IMR-90 (cell line): Measurements from ENCODE around the gene LDLRAD4. TPM values are rescaled to one million over a fixed set of nuclear protein-coding genes. Genes with fewer than 3 reads are reported as not detected.
A peak's percentile ranks its signal among the peaks of the same experiment; 100 is the strongest.

ENCODE experiments used
- ATAC-seq: fragments of 200-7000 bp; cut with Tn5 transposase; 2 replicates; pipeline ENCODE4 v1.9.1; 2020; ENCODE audit warnings: low read depth, mild to moderate bottlenecking, moderate library complexity
- BruUV-seq: library from RNA; stranded (reverse); fragments of 400-500 nt; replicated peaks from 2 replicates; lab custom pipeline; 2021; lab: Mats Ljungman, UMichigan
- CTCF ChIA-PET: fragments of 300-600 bp; formaldehyde crosslinking; extraction: SDS; loops from one replicate; lab custom pipeline; 2021; ENCODE audit warnings: antibody characterized with exemption; lab: Yijun Ruan, JAX
- POLR2A ChIA-PET: fragments of 300-600 bp; sonication (Branson Sonifier 250); formaldehyde crosslinking; loops from one replicate; lab custom pipeline; 2022; ENCODE audit warnings: antibody characterized with exemption; ENCODE audit not compliant: unreplicated experiment; lab: Charles Lee
- DNase-seq: peaks from one replicate; pipeline ENCODE4 v3.0.0; 2013
- H2AFZ ChIP-seq: replicated peaks from 2 replicates; pipeline ENCODE3; 2013; ENCODE audit warnings: low read length, mild to moderate bottlenecking; ENCODE audit not compliant: poor library complexity
- H2AK5ac ChIP-seq: 2 replicates; pipeline ENCODE4 v1.6.1; 2013; ENCODE audit warnings: low read depth, low read length, inconsistent platforms
- H2AK9ac ChIP-seq: replicated peaks from 2 replicates; pipeline ENCODE3; 2013; ENCODE audit warnings: mild to moderate bottlenecking, low read depth, low read length, moderate library complexity; ENCODE audit not compliant: poor library complexity
- H2BK120ac ChIP-seq: 2 replicates; pipeline ENCODE4 v1.6.1; 2013; ENCODE audit warnings: low read depth, low read length, inconsistent platforms
- H2BK15ac ChIP-seq: 3 replicates; pipeline ENCODE4 v1.6.1; 2013; ENCODE audit warnings: low read depth, low read length, inconsistent platforms
- H2BK20ac ChIP-seq: 2 replicates; pipeline ENCODE4 v1.6.1; 2013; ENCODE audit warnings: low read depth, mild to moderate bottlenecking, inconsistent platforms, low read length, moderate library complexity
- H2BK5ac ChIP-seq: 2 replicates; pipeline ENCODE4 v1.6.1; 2013; ENCODE audit warnings: mild to moderate bottlenecking, low read depth, low read length, inconsistent platforms; ENCODE audit not compliant: poor library complexity, severe bottlenecking
- H3K14ac ChIP-seq: replicated peaks from 2 replicates; pipeline ENCODE4 v1.6.1; 2013; ENCODE audit warnings: low read depth, low read length, inconsistent platforms
- H3K18ac ChIP-seq: 2 replicates; pipeline ENCODE4 v1.6.1; 2013; ENCODE audit warnings: low read depth, low read length, control low read depth
- H3K23ac ChIP-seq: 2 replicates; pipeline ENCODE4 v1.6.1; 2013; ENCODE audit warnings: low read depth, low read length, inconsistent platforms
- H3K27ac ChIP-seq: 2 replicates; pipeline ENCODE4 v1.5.1; 2013; ENCODE audit warnings: mild to moderate bottlenecking, control low read depth, low read length; ENCODE audit not compliant: insufficient read depth
- H3K27me3 ChIP-seq: 2 replicates; pipeline ENCODE4 v1.6.1; 2013; ENCODE audit warnings: low read length; ENCODE audit not compliant: control insufficient read depth, insufficient read depth
- H3K36me3 ChIP-seq: 2 replicates; pipeline ENCODE4 v1.6.1; 2013; ENCODE audit warnings: low read length, mixed read lengths; ENCODE audit not compliant: control insufficient read depth, insufficient read depth
- H3K4ac ChIP-seq: 2 replicates; pipeline ENCODE4 v1.6.1; 2013; ENCODE audit warnings: low read depth, low read length, inconsistent platforms
- H3K4me1 ChIP-seq: 2 replicates; pipeline ENCODE4 v1.6.1; 2013; ENCODE audit warnings: low read length, mixed read lengths; ENCODE audit not compliant: control insufficient read depth, insufficient read depth
- H3K4me2 ChIP-seq: 2 replicates; pipeline ENCODE4 v1.6.1; 2013; ENCODE audit warnings: low read depth, mild to moderate bottlenecking, control low read depth, low read length, moderate library complexity
- H3K4me3 ChIP-seq: 2 replicates; pipeline ENCODE4 v1.5.1; 2013; ENCODE audit warnings: low read depth, mild to moderate bottlenecking, control low read depth, low read length, moderate library complexity; ENCODE audit not compliant: insufficient read depth
- H3K56ac ChIP-seq: 2 replicates; pipeline ENCODE4 v1.6.1; 2013; ENCODE audit warnings: low read length, inconsistent platforms; ENCODE audit not compliant: insufficient read depth; ENCODE audit errors: extremely low read depth
- H3K79me1 ChIP-seq, 2 experiments: 2 replicates each; pipeline ENCODE4 v1.6.1; 2013; ENCODE audit warnings: low read length in 2 of 2, inconsistent platforms in 1 of 2, low read depth in 1 of 2
- H3K9ac ChIP-seq: 2 replicates; pipeline ENCODE4 v1.6.1; 2013; ENCODE audit warnings: low read depth, low read length, control low read depth
- H3K9me1 ChIP-seq: 2 replicates; pipeline ENCODE4 v1.6.1; 2013; ENCODE audit warnings: low read length, inconsistent platforms; ENCODE audit not compliant: insufficient read depth
- H3K9me3 ChIP-seq: 2 replicates; pipeline ENCODE4 v1.6.1; 2013; ENCODE audit warnings: low read length; ENCODE audit not compliant: control insufficient read depth, insufficient read depth
- H4K20me1 ChIP-seq: 2 replicates; pipeline ENCODE4 v1.6.1; 2013; ENCODE audit warnings: low read length, inconsistent platforms; ENCODE audit not compliant: insufficient read depth
- H4K5ac ChIP-seq: 2 replicates; pipeline ENCODE4 v1.6.1; 2013; ENCODE audit warnings: mild to moderate bottlenecking, low read depth, low read length, control low read depth
- H4K8ac ChIP-seq, 2 experiments: 2 replicates each; pipeline ENCODE4 v1.6.1; 2013; ENCODE audit warnings: low read depth in 2 of 2, low read length in 2 of 2, control low read depth in 1 of 2, inconsistent platforms in 1 of 2
- H4K91ac ChIP-seq: 2 replicates; pipeline ENCODE4 v1.6.1; 2013; ENCODE audit warnings: low read depth, low read length, inconsistent platforms; ENCODE audit not compliant: insufficient read depth
- BHLHE40 ChIP-seq: fragments of 150-350 bp; IDR thresholded peaks from 2 replicates; pipeline ENCODE4 v1.6.1; 2016; ENCODE audit warnings: mild to moderate bottlenecking, low read depth, low read length
- CEBPB ChIP-seq: IDR thresholded peaks from 2 replicates; pipeline ENCODE4 v1.6.1; 2012; ENCODE audit warnings: low read depth, low read length, improper control_type of control experiment
- FOS ChIP-seq: fragments of 150-350 bp; IDR thresholded peaks from 2 replicates; pipeline ENCODE4 v1.6.1; 2016; ENCODE audit warnings: low read depth, low read length
- MAFK ChIP-seq: IDR thresholded peaks from 2 replicates; pipeline ENCODE4 v1.6.1; 2012; ENCODE audit warnings: low read depth, low read length, improper control_type of control experiment
- MAZ ChIP-seq: IDR thresholded peaks from 2 replicates; pipeline ENCODE4 v1.6.1; 2012; ENCODE audit warnings: low read depth, mild to moderate bottlenecking, low read length, improper control_type of control experiment, moderate library complexity, borderline replicate concordance
- MXI1 ChIP-seq: IDR thresholded peaks from 2 replicates; pipeline ENCODE4 v1.6.1; 2012; ENCODE audit warnings: low read depth, mild to moderate bottlenecking, low read length, moderate library complexity, borderline replicate concordance
- NFE2L2 ChIP-seq: fragments of 150-350 bp; IDR thresholded peaks from 2 replicates; pipeline ENCODE4 v1.6.1; 2016; ENCODE audit warnings: low read depth, mild to moderate bottlenecking, low read length
- RAD21 ChIP-seq: IDR thresholded peaks from 2 replicates; pipeline ENCODE4 v1.6.1; 2012; ENCODE audit warnings: low read length, improper control_type of control experiment
- RCOR1 ChIP-seq: IDR thresholded peaks from 2 replicates; pipeline ENCODE4 v1.6.1; 2012; ENCODE audit warnings: mild to moderate bottlenecking, low read length, improper control_type of control experiment; ENCODE audit not compliant: insufficient replicate concordance
- SMC3 ChIP-seq: fragments of 150-350 bp; IDR thresholded peaks from 2 replicates; pipeline ENCODE4 v1.6.1; 2016; ENCODE audit warnings: low read depth, mild to moderate bottlenecking, antibody characterized with exemption, low read length, moderate library complexity
- WGBS, 2 experiments: methylation state at CpG; one replicate each; pipeline versions ENCODE4 v1.1.5 to v1.1.7; 2013; ENCODE audit warnings: missing lambda C conversion rate in 2 of 2; ENCODE audit not compliant: insufficient read length in 1 of 2; ENCODE audit errors: extremely low coverage in 2 of 2; 5-methylcytosine and 5-hydroxymethylcytosine counted together
- dilution Hi-C: fragments of 300-500 bp; cut with HindIII; formaldehyde crosslinking; loops from one replicate; pipeline ENCODE4 v1.14.3; 2018; ENCODE audit warnings: low sequenced_read_pairs; ENCODE audit not compliant: unreplicated experiment
- in situ Hi-C: fragments of 300-500 bp; cut with MboI; formaldehyde crosslinking; loops from 3 replicates; pipeline ENCODE4 v1.14.3; 2019; ENCODE audit warnings: low sequenced_read_pairs, inconsistent platforms, mixed read lengths
- intact Hi-C: fragments of 100-400 bp; cut with micrococcal nuclease; formaldehyde crosslinking; loops from 2 replicates; pipeline ENCODE4 v1.10.0; 2022
- polyA plus RNA-seq, 3 experiments: library from polyadenylated mRNA; depleted of rRNA; stranded (reverse); fragments of >200 nt; gene quantifications; 2 replicates each; pipeline ENCODE4 v1.2.3, GENCODE V29; 2012; ENCODE audit warnings: low replicate concordance in 1 of 3
- total RNA-seq: library from RNA; depleted of rRNA; stranded (reverse); fragments of >200 nt; gene quantifications from 2 replicates; pipeline ENCODE4 v1.2.3, GENCODE V29; 2012
- TF ChIP-seq, protein P1 (sequence below): fragments of 150-350 bp; IDR thresholded peaks from 2 replicates; pipeline ENCODE4 v1.6.1; 2017; ENCODE audit warnings: mild to moderate bottlenecking, antibody characterized with exemption, low read length, low read depth
- TF ChIP-seq, protein P2 (sequence below): fragments of 150-350 bp; IDR thresholded peaks from 2 replicates; pipeline ENCODE4 v1.6.1; 2016; ENCODE audit warnings: low read depth, mild to moderate bottlenecking, low read length, moderate library complexity, borderline replicate concordance

The LDLRAD4 gene
- total and polyA plus RNA-seq, 2 of the 4 experiments (the other 2 are of a cell fraction), result not detected

DNA sequence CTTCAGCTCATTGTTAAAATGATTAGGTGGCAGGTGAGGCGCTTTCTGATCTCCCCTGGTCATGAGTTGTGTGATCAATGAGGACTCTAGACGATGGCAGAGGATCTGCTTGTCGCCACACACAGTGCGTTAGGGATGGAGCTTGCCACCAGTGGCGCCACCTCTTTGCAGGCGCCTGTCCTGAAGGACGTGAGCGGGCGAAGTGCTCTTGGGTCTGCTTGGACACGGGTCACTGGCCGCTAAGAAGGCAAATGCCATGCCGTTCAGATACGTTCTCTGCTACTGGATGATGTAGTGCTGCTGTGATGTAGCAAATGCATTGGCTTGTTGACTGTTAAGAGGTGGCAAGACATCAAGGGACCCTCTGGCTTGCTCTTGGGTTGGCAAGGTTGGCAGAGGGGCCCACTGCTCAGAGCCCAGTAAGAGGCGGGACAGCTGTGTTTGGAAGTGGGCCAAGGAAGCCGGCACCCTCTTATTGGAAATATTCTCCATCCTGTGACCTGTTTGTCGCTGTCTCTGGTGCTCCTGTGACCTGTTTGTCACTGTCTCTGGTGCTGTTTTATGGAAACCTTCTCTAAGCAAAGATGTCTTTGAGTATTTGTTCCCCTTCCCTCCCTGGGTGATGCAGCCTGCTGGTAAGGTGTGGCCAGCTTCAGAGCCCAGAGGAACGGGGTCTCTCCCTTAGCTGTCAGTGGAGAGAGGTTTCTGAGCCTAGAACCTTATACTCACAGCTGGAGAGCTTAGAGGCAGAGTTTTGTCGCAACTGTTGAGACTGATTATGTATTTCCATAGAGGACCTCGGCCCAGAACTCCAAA is 14.6 kb downstream of the LDLRAD4 start (continued):
- TF ChIP-seq RCOR1, result no peak

DNA sequence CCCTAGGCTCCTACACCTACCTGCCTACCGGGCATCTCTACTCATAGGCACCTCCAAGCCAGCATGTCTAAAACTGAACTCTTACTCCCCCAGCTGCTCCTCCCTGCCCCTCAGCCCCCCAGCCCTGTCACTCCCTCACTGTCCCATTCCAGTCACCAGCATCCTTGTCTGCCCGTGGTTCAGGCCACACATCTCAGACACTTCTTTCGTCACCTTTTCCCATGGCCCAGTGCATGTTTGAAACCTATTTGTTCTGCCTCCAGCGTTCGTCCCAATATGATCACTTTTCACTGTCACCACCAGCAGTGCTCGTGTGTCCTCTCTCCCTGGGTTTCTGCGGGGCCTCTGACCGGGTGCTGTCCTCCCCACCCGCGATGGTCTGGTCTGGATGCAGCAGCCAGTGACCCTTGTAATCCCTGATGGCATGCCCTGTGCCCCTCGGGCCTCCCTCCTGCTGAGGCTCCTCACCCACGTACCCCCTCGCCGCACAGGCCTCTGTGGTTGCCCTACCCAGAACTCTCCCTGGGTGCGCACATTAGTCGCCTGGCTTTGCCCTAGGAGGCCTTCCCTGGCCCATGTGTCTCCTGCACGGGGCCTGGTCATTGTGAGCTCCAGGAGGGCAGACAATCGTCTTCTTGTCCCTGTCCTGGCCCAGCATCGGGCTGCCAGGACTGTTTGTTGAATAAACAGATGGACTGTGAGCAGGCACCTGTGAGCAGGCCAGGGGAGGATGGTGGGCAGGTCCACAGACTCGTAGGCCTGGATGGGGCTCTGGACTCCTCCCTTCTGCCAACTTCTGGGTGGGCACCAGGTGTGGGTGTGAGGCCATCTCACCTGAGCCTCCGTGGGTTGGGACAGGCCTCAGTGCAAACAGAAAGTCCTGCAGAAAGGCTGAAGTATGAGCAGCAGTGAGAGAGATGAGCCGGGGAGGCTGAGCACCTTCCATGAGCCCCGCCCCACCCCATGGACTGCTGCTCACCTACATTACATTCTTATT is 15.5 kb downstream of the LDLRAD4 start:
- Histone ChIP-seq H3K27me3 (peaks cover 20% of the 10 kb centered on the region), H3K4me1 (no peaks in the 10 kb centered on the region), H3K9me3 (no peaks in the 10 kb centered on the region), H3K18ac (no peak overlapping the region), H3K27ac (no peak overlapping the region), H2BK120ac (no peak overlapping the region), H2BK5ac (no peak overlapping the region), H3K14ac (no peak overlapping the region), H3K4me2 (no peak overlapping the region), H3K56ac (no peak overlapping the region), H3K9me1 (no peaks in the 10 kb centered on the region), H4K8ac (no peak overlapping the region), H2AFZ (peak overlapping the region; percentile 36), H4K91ac (no peak overlapping the region), H3K9ac (no peak overlapping the region), H2BK20ac (no peak overlapping the region), H2AK9ac (no peak overlapping the region), H3K36me3 (no peaks in the 10 kb centered on the region), H3K4ac (no peak overlapping the region), H4K20me1 (no peaks in the 10 kb centered on the region), H4K5ac (no peak overlapping the region), H3K4me3 (no peak overlapping the region), H3K79me1 (no peaks in the 10 kb centered on the region), H3K23ac (no peak overlapping the region), H2BK15ac (no peak overlapping the region), H2AK5ac (no peak overlapping the region)
- CTCF ChIA-PET, result no interaction called here
- no peak for ATAC-seq
- no TSS peak for BruUV-seq
- in situ Hi-C loops (no loop called here), intact Hi-C loops (no loop called here), dilution Hi-C loops (no loop called here)
- WGBS, 2 experiments, result 79% methylated on average over 12 of the region's 23 CpGs; no CpG with 5 or more reads in 1 of the 2 experiments
- POLR2A ChIA-PET, result no interaction called here
- DNase-seq, result no peak
- no peak for TF ChIP-seq NFE2L2
- no peak for TF ChIP-seq CEBPB
- TF ChIP-seq, protein P1, sequence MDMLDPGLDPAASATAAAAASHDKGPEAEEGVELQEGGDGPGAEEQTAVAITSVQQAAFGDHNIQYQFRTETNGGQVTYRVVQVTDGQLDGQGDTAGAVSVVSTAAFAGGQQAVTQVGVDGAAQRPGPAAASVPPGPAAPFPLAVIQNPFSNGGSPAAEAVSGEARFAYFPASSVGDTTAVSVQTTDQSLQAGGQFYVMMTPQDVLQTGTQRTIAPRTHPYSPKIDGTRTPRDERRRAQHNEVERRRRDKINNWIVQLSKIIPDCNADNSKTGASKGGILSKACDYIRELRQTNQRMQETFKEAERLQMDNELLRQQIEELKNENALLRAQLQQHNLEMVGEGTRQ, result no peak
- TF ChIP-seq MXI1, result no peak
- no peak for TF ChIP-seq MAZ
- TF ChIP-seq RAD21, result no peak
- TF ChIP-seq BHLHE40, result no peak
- no peak for TF ChIP-seq FOS
- TF ChIP-seq, protein P2, sequence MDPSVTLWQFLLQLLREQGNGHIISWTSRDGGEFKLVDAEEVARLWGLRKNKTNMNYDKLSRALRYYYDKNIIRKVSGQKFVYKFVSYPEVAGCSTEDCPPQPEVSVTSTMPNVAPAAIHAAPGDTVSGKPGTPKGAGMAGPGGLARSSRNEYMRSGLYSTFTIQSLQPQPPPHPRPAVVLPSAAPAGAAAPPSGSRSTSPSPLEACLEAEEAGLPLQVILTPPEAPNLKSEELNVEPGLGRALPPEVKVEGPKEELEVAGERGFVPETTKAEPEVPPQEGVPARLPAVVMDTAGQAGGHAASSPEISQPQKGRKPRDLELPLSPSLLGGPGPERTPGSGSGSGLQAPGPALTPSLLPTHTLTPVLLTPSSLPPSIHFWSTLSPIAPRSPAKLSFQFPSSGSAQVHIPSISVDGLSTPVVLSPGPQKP, result no peak
- TF ChIP-seq MAFK, result no peak
- no peak for TF ChIP-seq SMC3
